Activated T-cell treated with anti-CD3 and anti-CD28 coated beads, Interleukin-2, amount 50 U/mL, for 1 hour (primary cell): ENCODE measurements around the gene OR10H2.
"Not testable (repeated sequence)": the region's sequence is repeated elsewhere in the genome, so short reads cannot be mapped to it uniquely, and the experiment has no call there.

Experiments
- DNase-seq: peaks from one replicate; pipeline ENCODE4 v3.0.0-alpha.2; 2020

The OR10H2 gene

DNA sequence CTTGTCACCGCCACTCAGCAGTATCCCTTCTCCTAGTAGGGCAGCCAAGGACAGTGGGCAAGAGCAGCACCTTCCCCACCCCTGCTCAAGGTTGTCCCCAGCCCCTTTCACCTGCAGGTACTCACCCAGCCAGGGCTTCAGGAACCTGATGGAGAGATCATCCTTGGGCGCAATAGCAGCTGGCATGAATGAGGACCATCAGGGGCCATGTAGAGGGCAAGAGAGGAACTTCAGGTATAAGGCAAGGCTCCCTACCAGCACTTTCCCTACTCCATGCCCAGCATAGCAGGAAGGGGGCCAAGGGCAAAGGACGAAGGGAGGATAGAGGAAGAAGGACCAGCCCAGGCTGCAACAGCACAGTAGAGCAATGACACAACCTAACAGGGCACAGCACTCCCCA lies 46.3 kb downstream of the OR10H2 start:
- not testable (repeated sequence) for DNase-seq

DNA sequence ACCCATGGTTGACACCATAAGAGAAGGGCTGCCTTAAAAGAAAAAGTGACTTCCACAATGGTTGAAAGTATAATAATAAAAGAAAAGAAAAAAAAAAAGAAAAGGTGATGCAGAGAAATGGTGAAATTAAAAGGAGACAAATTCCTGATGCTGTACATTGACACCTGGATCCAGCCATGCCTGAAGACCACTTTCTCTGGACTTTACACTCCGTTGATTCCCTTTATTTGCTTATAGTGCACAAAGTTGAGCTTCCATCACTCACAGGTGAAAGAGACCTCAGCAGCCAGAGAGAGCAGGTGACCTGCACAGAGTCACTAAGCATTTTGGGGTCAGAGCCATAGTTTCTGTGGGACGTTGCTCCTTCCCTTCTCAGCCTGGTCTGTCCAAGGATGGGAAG lies 47.4 kb downstream of the OR10H2 start:
- DNase-seq = no peak

GRCh38 chr19:15776264-15776663 lies 48.4 kb downstream of the OR10H2 start:
- DNase-seq = no peak

- DNase-seq = no peak
Measured at GRCh38 chr19:15776991-15777970, 49.5 kb downstream of the OR10H2 start.
